Lower leg skin (tissue), 4 donors: ENCODE measurements around the gene TMEM200B. TPM values are rescaled to one million over a fixed set of nuclear protein-coding genes. Genes with fewer than 3 reads are reported as not detected.
"Not testable (repeated sequence)": the region's sequence is repeated elsewhere in the genome, so short reads cannot be mapped to it uniquely, and the experiment has no call there.

Source experiments
- DNase-seq, 2 donors: peaks; one replicate each; pipeline ENCODE4 v3.0.0-alpha.2; 2019; ENCODE audit warnings: low spot score in 2 of 2
- H3K4me3 ChIP-seq: fragments of 200-600 bp; sonication (generic); 2 replicates; pipeline ENCODE4 v1.5.1; 2017; ENCODE audit warnings: mild to moderate bottlenecking, low read depth; ENCODE audit not compliant: poor library complexity, severe bottlenecking
- CTCF ChIP-seq, 3 donors: fragments of 450-650 bp; IDR thresholded peaks; one replicate each; pipeline ENCODE4 v1.5.1; 2016; ENCODE audit warnings: antibody characterized with exemption in 3 of 3, mild to moderate bottlenecking in 3 of 3, moderate library complexity in 2 of 3
- POLR2A ChIP-seq, 2 donors: fragments of 450-650 bp; IDR thresholded peaks; one replicate each; pipeline ENCODE4 v1.6.1; 2016 to 2017; ENCODE audit warnings: antibody characterized with exemption in 2 of 2, mild to moderate bottlenecking in 1 of 2, moderate library complexity in 1 of 2
- WGBS, 2 donors: methylation state at CpG; one replicate each; pipeline ENCODE4 v1.1.5; 2018; 5-methylcytosine and 5-hydroxymethylcytosine counted together
- intact Hi-C: fragments of 100-400 bp; cut with DNase I; formaldehyde crosslinking; loops from one replicate; pipeline ENCODE4 v1.15.0; 2023; ENCODE audit warnings: low total_unique reads
- total RNA-seq, 4 donors: library from RNA; depleted of rRNA; stranded (reverse); fragments of >200 nt; gene quantifications; one replicate each; pipeline ENCODE4 v1.1.0, GENCODE V29; 2016

TMEM200B gene
- total RNA-seq, 4 donors from 2014 or later = 2.1 to 7.7 (median 4.5) TPM

GRCh38 chr1:29157269-29157601, 33.5 kb upstream of the TMEM200B start:
- no peak for DNase-seq
- no peak overlapping the region for H3K4me3 ChIP-seq
- TF ChIP-seq POLR2A (IDR thresholded peaks at IDR 0.05) (no peak), CTCF (IDR thresholded peaks at IDR 0.05) (no peak)
- 82 to 89% methylated on average over 3 of the region's 3 CpGs for WGBS, 2 donors
- intact Hi-C loops = no loop called here

- TF ChIP-seq CTCF (IDR thresholded peaks at IDR 0.05) = no peak
- no peak for TF ChIP-seq POLR2A (IDR thresholded peaks at IDR 0.05)
- intact Hi-C loops = no loop called here
- 64 to 68% methylated on average over 10 of the region's 10 CpGs for WGBS, 2 donors
- DNase-seq = no peak
- H3K4me3 ChIP-seq = no peak overlapping the region
Measured at GRCh38 chr1:29156543-29157268, 33.0 kb upstream of the TMEM200B start.

- intact Hi-C loops = no loop called here
- 78 to 87% methylated on average over 8 of the region's 8 CpGs for WGBS, 2 donors
- no peak for TF ChIP-seq POLR2A (IDR thresholded peaks at IDR 0.05)
- no peak for TF ChIP-seq CTCF (IDR thresholded peaks at IDR 0.05)
- peak in 1 of 2 donors; percentile 39 for DNase-seq
- H3K4me3 ChIP-seq = no peak overlapping the region
Measured at GRCh38 chr1:29152046-29152805, 28.5 kb upstream of the TMEM200B start.

DNA sequence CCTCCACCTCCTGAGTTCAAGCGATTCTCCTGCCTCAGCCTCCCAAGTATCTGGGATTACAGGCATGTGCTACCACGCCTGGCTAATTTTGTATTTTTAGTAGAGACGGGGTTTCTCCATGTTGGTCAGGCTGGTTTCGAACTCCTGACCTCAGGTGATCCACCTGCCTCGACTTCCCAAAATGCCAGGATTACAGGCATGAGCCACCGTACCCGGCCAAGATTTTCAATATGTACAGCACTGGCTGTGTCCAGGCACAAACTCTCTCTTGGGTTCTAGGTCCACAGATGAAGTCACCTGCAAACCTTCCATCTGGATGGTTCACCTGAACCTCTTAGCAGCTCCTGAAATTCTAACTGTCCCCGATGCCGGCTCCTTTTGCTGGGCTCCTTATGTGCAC, 26.6 kb upstream of the TMEM200B start:
- DNase-seq = peak in 1 of 2 donors; percentile 57
- intact Hi-C loops, H3K4me3 ChIP-seq: not testable (repeated sequence)
- 95 to 97% methylated on average over 9 of the region's 9 CpGs for WGBS, 2 donors

DNA sequence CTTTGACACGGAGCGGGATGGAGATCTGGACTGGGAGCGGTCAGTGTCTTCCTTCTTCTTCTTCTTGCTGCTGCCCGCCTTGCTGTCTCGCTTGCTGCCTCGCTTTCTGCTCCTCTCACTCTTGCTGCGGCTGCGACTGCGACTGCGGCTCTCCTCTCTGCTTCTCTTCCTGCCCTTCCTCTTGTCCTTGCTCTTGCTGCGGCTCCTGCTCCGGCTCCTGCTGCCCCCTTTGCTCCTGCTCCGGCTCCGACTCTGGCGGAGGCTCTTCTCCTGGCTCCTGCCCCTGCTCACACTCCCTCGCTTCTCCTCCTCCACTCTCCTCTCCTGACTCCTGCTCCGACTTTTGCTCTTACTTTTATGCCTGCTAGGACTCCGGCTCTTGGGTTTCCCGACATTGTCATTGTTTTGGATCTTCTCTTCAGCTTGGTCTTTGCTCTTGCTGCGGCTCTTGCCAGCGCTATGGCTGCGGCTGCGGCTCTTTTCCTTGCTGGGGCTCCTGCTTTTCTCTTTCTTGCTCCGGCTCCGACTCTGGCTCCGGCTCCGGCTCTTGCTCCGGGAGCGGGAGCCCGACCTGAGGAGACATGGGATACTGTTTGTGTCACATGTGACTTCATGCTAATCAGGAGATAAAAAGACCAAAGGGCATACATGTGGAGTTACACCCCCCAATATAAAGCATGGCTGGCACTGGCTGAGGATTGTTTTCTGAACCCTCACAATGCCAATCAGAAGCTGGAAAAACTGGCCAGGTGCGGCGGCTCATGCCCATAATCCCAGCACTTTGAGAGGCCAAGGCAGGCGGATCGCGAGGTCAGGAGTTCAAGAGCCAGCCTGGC, 25.2 kb upstream of the TMEM200B start:
- intact Hi-C loops = no loop called here
- TF ChIP-seq CTCF (IDR thresholded peaks at IDR 0.05) (no peak), POLR2A (IDR thresholded peaks at IDR 0.05) (no peak)
- DNase-seq = peak in 1 of 2 donors; percentile 72
- 94 to 97% methylated on average over 35 of the region's 35 CpGs for WGBS, 2 donors
- no peak overlapping the region for H3K4me3 ChIP-seq
